ENCODE measurements around the gene KRTAP4-12.
"Not testable (repeated sequence)": the region's sequence is repeated elsewhere in the genome, so short reads cannot be mapped to it uniquely, and the experiment has no call there.

Gene KRTAP4-12

DNA sequence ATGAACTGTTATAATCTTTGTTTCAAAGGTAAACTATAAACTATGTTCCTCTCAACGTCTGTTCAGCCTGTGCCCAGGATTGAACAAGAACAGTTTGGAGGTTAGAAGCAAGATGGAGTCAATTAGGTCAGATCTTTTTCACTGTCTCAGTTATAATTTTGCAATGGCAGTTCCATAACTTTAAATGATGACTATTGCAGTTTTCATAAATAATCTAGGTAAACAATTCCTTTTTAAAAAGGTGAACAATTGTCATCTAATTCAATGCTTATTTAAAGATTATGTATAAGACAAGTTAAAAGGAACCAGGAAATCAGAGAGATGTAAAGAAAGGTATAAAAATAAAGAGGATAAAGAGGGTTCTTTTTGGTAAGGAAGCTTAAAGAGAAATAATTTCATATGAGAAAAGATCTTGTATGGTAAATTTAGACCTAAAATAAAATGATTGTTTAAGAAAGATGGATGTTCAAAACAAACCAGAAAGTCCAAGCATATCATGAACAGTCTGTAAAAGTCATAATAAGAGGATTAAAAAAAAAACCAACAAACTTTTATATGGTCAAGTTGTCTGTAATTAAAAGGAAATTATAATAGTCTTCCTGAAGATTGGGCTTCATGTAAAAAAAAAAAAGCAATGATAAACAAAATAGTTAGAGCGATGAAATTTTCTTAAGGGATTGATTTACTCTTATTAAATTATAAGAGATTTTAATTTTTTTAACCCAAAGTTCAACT lies 12.7 kb downstream of the KRTAP4-12 start:
- DNase-seq (ENCODE audit: extremely low spot score), result no peak
- POLR2A ChIA-PET, result no interaction called here
- CTCF ChIA-PET, result no interaction called here
- TF ChIP-seq CTCF (IDR thresholded peaks at IDR 0.05; ENCODE audit: control extremely low read depth, extremely low read depth, low read depth, missing control alignments), result no peak

DNA sequence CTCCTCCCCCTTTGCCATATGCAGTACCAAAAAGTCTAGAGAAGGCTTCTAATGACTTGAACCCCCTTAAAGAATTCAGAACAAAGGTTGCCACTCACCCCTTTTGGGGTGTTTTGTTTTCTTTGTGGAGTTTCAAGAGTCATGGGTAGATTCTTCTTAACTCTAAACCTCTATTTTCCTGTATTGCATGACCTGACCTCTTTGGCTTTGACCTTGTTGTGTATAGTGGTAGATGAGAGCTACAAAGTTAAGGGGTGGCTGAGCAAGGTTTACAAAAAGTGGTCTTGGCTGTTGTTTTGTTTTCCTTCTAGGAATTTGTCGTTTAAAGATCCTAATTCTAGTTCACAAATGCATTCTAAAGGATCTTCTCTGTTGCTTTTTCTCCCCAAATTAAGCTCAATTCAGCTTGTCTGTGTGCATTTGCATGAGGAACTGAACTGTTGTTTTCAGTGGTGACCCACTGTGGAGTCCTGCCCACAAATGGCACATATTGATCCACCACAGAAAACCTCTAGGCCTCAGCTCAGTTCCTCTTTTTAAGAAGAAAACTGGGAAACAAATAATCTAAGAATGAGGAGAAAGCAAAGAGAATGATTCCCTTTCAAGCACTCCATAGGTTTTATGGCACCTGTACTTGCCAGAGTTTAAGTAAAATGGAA lies 15.1 kb downstream of the KRTAP4-12 start:
- POLR2A ChIA-PET; DNase-seq (ENCODE audit: extremely low spot score); CTCF ChIA-PET: not testable (repeated sequence)

DNA sequence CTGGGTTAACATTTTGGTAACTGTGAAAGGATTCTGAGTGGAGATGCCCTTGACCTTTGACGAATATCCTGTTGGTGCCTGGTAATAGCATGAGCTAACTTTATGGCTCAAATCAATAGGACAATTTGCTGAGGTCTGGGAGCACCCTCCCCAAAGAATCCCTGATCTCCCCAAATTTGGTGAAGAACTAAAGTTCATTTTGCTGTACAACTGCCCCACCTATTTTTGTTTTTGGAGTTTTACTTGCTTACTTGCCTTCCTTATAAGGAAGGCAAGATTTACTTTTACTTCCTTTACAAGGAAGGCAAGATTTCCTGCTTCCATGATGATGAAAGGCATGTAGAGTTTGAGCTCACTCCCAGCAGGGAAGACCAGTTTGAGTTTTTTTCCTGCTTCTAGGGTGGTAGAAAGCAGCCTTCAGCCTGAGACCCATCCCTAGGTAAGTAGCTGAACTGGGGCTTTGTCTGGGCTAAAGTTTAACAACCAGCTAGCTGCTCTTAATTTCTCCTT lies 16.0 kb downstream of the KRTAP4-12 start:
- TF ChIP-seq CTCF (IDR thresholded peaks at IDR 0.05; ENCODE audit: control extremely low read depth, extremely low read depth, low read depth, missing control alignments), result no peak
- ChIA-PET CTCF (no interaction called here), POLR2A (no interaction called here)
- no peak for DNase-seq (ENCODE audit: extremely low spot score)

GRCh38 chr17:41105347-41105746 lies 18.6 kb downstream of the KRTAP4-12 start, which contains the start of gene KRTAP4-9:
KRTAP4-9 (plus strand) TSS chr17:41105389; CDS start chr17:41105389, 0 bp downstream.
- CTCF ChIA-PET; POLR2A ChIA-PET; DNase-seq (ENCODE audit: extremely low spot score): not testable (repeated sequence)

DNA sequence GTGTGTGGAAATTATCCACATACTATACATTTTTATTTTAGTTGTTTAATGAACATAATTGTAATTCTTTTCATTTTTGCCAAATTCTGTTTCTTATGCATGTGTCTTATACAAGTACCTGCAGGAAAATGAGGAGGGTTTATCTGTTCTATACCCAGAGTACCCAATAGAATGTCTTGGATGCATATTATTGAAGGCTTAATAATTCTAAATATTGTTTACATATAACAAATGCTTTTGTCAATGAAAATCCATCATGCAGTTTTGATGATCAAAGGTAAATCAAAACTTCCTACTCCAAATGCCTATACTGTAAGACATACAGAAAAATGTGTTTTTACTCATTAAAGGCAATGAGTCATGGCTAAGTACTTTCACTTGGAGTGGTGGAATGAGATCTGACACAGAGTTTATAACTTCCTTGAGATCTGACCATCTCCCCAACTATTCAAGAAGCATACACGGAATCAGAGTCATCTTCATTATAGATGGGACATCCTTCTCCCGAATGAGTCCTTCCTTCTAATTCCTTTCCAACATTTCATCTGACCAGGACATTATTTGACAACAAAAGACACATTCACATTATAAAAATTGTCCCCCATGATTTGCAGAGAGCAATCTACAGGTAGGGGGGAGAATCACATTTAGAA lies 19.5 kb downstream of the KRTAP4-12 start:
- POLR2A ChIA-PET; CTCF ChIA-PET; DNase-seq (ENCODE audit: extremely low spot score): not testable (repeated sequence)

- ChIA-PET POLR2A (no interaction called here), CTCF (no interaction called here)
- DNase-seq (ENCODE audit: extremely low spot score), result no peak
- TF ChIP-seq CTCF (IDR thresholded peaks at IDR 0.05; ENCODE audit: control extremely low read depth, extremely low read depth, low read depth, missing control alignments), result no peak
Measured at GRCh38 chr17:41103896-41104295, 20.1 kb downstream of the KRTAP4-12 start.

- ChIA-PET POLR2A (no interaction called here), CTCF (no interaction called here)
- TF ChIP-seq CTCF (IDR thresholded peaks at IDR 0.05; ENCODE audit: control extremely low read depth, extremely low read depth, low read depth, missing control alignments), result no peak
- no peak for DNase-seq (ENCODE audit: extremely low spot score)
Measured at GRCh38 chr17:41101586-41102259, 22.3 kb downstream of the KRTAP4-12 start, which contains the start of gene KRTAP4-16. KRTAP4-16 (minus strand) TSS chr17:41102209; CDS start chr17:41102209, 0 bp downstream.

DNA sequence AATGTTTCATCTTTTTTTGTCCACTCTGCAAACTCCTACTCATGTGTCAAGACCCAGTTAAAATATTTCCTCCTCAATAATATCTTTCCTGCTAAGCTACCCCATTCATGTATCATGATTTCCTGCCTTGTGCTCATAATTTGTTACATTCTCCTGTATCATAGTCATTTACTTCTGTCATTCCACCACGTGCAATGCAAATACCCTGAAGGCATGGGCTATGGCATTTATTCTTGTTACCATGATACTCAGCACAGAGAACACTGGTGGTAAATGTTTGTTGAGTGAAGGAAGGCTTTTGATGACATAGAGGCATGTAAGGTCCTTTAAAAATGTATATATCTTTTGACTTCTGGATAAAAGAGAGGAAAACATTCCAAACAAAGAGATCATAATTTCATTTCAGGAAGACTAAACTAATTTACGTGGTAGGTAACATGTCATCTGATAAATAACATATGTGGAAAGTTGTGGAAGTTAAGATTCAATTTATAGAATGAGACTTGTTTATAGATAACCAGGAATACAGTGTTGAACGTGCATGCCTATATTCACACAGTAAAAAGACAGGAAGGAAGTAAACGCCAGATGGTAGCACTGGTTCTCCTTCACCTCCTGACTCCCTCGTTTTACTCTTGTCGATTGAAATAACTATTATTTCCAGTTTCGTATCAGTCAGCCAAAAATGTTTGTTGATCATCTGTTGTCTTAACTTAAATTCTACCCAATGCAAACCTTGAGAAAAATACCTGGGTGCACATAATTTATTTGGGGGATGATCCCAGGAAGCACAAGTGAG lies 24.1 kb downstream of the KRTAP4-12 start:
- DNase-seq (ENCODE audit: extremely low spot score); POLR2A ChIA-PET; CTCF ChIA-PET: not testable (repeated sequence)

All from GM10248 (cell line).